HepG2 (cell line): ENCODE results near the gene PSMB11. TPM values are rescaled to one million over a fixed set of nuclear protein-coding genes. Genes with fewer than 3 reads are reported as not detected.
A peak's percentile ranks its signal among the peaks of the same experiment; 100 is the strongest.

Source experiments
- AKNA ChIP-seq: sonication (generic); formaldehyde crosslinking; IDR thresholded peaks from 2 replicates; pipeline ENCODE4 v1.4.0; 2020; ENCODE audit warnings: missing genetic modification reagents, borderline replicate concordance
- CAMTA2 ChIP-seq: sonication (generic); formaldehyde crosslinking; IDR thresholded peaks from 2 replicates; pipeline ENCODE4 v1.4.0; 2020; ENCODE audit warnings: mild to moderate bottlenecking, missing genetic modification reagents, borderline replicate concordance
- CBX2 ChIP-seq, 2 experiments: fragments of 200-600 bp in 1 of 2; sonication (generic); formaldehyde crosslinking in 1 of 2; IDR thresholded peaks; 2 replicates each; pipeline versions ENCODE4 v1.7.0 to v1.8.1; 2018 to 2022; ENCODE audit warnings: low read depth in 2 of 2, low read length in 1 of 2, mild to moderate bottlenecking in 1 of 2, missing genetic modification reagents in 1 of 2
- FOXK2 ChIP-seq: fragments of 450-650 bp; IDR thresholded peaks from 2 replicates; pipeline ENCODE4 v1.6.1; 2016
- HES4 ChIP-seq: sonication (generic); formaldehyde crosslinking; IDR thresholded peaks from 2 replicates; pipeline ENCODE4 v1.9.0; 2021; ENCODE audit warnings: mild to moderate bottlenecking, missing genetic modification reagents, borderline replicate concordance
- IRF9 ChIP-seq: sonication (generic); formaldehyde crosslinking; IDR thresholded peaks from 2 replicates; pipeline ENCODE4 v1.8.0; 2022; ENCODE audit warnings: missing genetic modification reagents, mild to moderate bottlenecking, borderline replicate concordance
- KDM6A ChIP-seq: IDR thresholded peaks from 2 replicates; pipeline ENCODE4 v1.6.1; 2016; ENCODE audit warnings: low read depth
- PHF20 ChIP-seq: sonication (generic); formaldehyde crosslinking; IDR thresholded peaks from 2 replicates; pipeline ENCODE4 v1.5.0; 2020; ENCODE audit warnings: mild to moderate bottlenecking, missing genetic modification reagents
- RNF2 ChIP-seq: fragments of 450-650 bp; conservative IDR thresholded peaks from 2 replicates; pipeline ENCODE4 v1.6.1; 2016; ENCODE audit warnings: low read depth
- RORA ChIP-seq: sonication (generic); formaldehyde crosslinking; IDR thresholded peaks from 2 replicates; pipeline ENCODE4 v1.5.0; 2020; ENCODE audit warnings: mild to moderate bottlenecking, missing genetic modification reagents, moderate library complexity
- SMC3 ChIP-seq: IDR thresholded peaks from 2 replicates; pipeline ENCODE4 v1.6.1; 2011; ENCODE audit warnings: low read length, improper control_type of control experiment
- SP140L ChIP-seq: sonication (generic); formaldehyde crosslinking; IDR thresholded peaks from 2 replicates; pipeline ENCODE4 v1.4.0; 2020; ENCODE audit warnings: missing genetic modification reagents, borderline replicate concordance
- USF2 ChIP-seq, 2 experiments: sonication (generic) in 1 of 2; formaldehyde crosslinking in 1 of 2; IDR thresholded peaks; 2 replicates each; pipeline versions ENCODE4 v1.5.1 to v1.6.1; 2011 to 2020; ENCODE audit warnings: borderline replicate concordance in 1 of 2, low read depth in 1 of 2, low read length in 1 of 2, mild to moderate bottlenecking in 1 of 2, missing genetic modification reagents in 1 of 2, moderate library complexity in 1 of 2
- ZNF207 ChIP-seq: fragments of 450-650 bp; IDR thresholded peaks from 2 replicates; pipeline ENCODE4 v1.6.1; 2016; ENCODE audit warnings: antibody characterized with exemption, borderline replicate concordance
- ZNF510 ChIP-seq: sonication (generic); formaldehyde crosslinking; IDR thresholded peaks from 2 replicates; pipeline ENCODE4 v1.4.0; 2020; ENCODE audit warnings: low read depth, mild to moderate bottlenecking, missing genetic modification reagents
- polyA plus RNA-seq, 8 experiments: library from polyadenylated mRNA; depleted of rRNA in 3 of 8; stranded (reverse) in 7 of 8; unstranded in 1 of 8; fragments of >200 nt; fragmentation: Illumina TruSeq in 4 of 8; extraction: Trizol in 4 of 8; gene quantifications; 2 replicates each; pipeline versions ENCODE4 v1.2.1 to v1.2.3, GENCODE V29; 2011 to 2016; ENCODE audit warnings: low read depth in 4 of 8, missing spikeins in 1 of 8, mixed read lengths in 1 of 8; ENCODE audit not compliant: insufficient read depth in 1 of 8
- total RNA-seq, 5 experiments: library from RNA; depleted of rRNA; stranded (reverse); fragments of >200 nt; fragmentation: Illumina TruSeq; extraction: Trizol; gene quantifications; 2 replicates each; pipeline ENCODE4 v1.2.3, GENCODE V29; 2016; ENCODE audit warnings: low read depth in 1 of 5
- TF ChIP-seq, protein P1 (sequence below): sonication (generic); formaldehyde crosslinking; IDR thresholded peaks from 2 replicates; pipeline ENCODE4 v1.4.0; 2020; ENCODE audit warnings: mild to moderate bottlenecking, low read depth, missing genetic modification reagents

PSMB11 gene
- total and polyA plus RNA-seq, 2 of the 13 experiments (the other 11 are each of a cell fraction or from before 2014, with no cell fraction given): not detected

- TF ChIP-seq KDM6A (CRISPR knock-in tag) (peak; percentile 58; the same call in 1 of the 2 replicates), AKNA (CRISPR knock-in tag) (peak; percentile 98), FOXK2 (peak; percentile 71; the same call in 1 of the 2 replicates), PHF20 (CRISPR knock-in tag) (peak; percentile 79; the same call in 1 of the 2 replicates), SMC3 (no peak), CAMTA2 (CRISPR knock-in tag) (peak; percentile 99), RNF2 (peak; percentile 98), ZNF207 (no peak), CBX2 (IDR thresholded peaks at IDR 0.05; ENCODE audit: low read depth, low read length) (no peak), CBX2 (CRISPR knock-in tag; IDR thresholded peaks at IDR 0.05; ENCODE audit: low read depth) (peak; percentile 98), HES4 (CRISPR knock-in tag) (peak; percentile 98), IRF9 (CRISPR knock-in tag) (peak; percentile 100), ZNF510 (CRISPR knock-in tag) (peak; percentile 99), USF2 (IDR thresholded peaks at IDR 0.05; ENCODE audit: low read depth, low read length) (no peak), USF2 (CRISPR knock-in tag; IDR thresholded peaks at IDR 0.05; ENCODE audit: borderline replicate concordance) (peak; percentile 53; the same call in 1 of the 2 replicates), SP140L (CRISPR knock-in tag) (peak; percentile 98; the same call in 1 of the 2 replicates), RORA (CRISPR knock-in tag) (no peak)
- TF ChIP-seq, protein P1, sequence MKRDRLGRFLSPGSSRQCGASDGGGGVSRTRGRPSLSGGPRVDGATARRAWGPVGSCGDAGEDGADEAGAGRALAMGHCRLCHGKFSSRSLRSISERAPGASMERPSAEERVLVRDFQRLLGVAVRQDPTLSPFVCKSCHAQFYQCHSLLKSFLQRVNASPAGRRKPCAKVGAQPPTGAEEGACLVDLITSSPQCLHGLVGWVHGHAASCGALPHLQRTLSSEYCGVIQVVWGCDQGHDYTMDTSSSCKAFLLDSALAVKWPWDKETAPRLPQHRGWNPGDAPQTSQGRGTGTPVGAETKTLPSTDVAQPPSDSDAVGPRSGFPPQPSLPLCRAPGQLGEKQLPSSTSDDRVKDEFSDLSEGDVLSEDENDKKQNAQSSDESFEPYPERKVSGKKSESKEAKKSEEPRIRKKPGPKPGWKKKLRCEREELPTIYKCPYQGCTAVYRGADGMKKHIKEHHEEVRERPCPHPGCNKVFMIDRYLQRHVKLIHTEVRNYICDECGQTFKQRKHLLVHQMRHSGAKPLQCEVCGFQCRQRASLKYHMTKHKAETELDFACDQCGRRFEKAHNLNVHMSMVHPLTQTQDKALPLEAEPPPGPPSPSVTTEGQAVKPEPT (CRISPR knock-in tag): peak; percentile 97
Measured at GRCh38 chr14:23006544-23007419, 35.2 kb upstream of the PSMB11 start (continued).
